Myometrial cell (primary cell): ENCODE data around the gene EPB41L4A. TPM values are rescaled to one million over a fixed set of nuclear protein-coding genes. Genes with fewer than 3 reads are reported as not detected.

ENCODE experiments used
- total RNA-seq: library from RNA; depleted of rRNA; stranded (reverse); fragments of >200 nt; gene quantifications from 2 replicates; pipeline ENCODE4 v1.2.3, GENCODE V29; 2015

Gene EPB41L4A
- under 0.01 TPM in 1 of 2 replicates, not detected in the other for total RNA-seq

DNA sequence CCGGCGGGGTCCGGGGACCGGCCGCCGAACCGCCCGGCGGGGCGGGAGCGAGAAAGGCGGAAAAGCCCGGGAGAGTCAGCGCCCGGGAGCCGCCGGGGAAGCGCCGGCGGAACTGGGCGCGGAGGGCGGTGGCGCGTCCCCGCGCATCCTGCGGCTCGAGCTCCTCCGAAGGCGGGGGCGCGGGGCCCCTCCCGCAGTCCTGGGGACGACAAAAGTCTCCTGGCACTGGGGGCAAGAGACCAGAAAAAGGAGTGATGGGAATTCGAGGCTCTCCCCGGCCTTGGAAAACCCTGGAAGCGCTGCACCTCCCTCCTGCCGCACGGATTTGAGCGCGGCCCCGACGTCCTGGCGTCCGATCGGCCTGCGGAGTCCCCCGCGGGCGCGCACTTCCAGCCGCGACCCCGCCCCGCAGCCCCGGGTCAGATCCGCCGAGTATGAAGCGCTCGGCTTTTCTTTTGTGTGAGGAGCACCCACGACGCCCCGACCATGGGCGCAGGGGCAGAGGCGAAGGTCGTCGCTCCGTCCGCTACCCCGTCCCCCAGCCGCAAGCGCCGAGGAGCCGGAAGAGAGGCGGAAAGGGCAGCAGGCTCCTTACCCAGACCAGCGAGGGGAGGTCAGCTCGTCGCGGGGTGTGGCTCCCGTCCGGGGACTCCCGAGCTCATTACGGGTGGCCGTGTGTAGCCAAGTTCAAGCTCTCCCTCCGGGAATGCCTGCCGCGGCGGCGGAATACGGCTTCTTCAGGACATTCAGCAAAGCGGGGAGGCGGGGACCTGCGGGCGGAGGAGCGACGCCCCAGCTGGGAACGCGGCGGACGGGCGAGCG is at the start of gene EPB41L4A:
TSS of gene EPB41L4A (minus strand) at position 114 of the 822 bp plus-strand sequence. CDS start 238 bp downstream, outside the sequence.

